GM21390 (cell line): ENCODE data around the gene TMEM179.
"Not testable (repeated sequence)": the region's sequence is repeated elsewhere in the genome, so short reads cannot be mapped to it uniquely, and the experiment has no call there.

ENCODE experiments used
- ATAC-seq: cut with Tn5 transposase; IDR thresholded peaks from one replicate; pipeline ENCODE4 v1.9.1; 2021; ENCODE audit not compliant: unreplicated experiment

Gene TMEM179

GRCh38 chr14:104604458-104605449 is at the start of gene TMEM179:
TMEM179 (minus strand) TSS chr14:104604772; CDS start chr14:104604741, 31 bp downstream.
- ATAC-seq: no peak

GRCh38 chr14:104654119-104654518 is 49.5 kb upstream of the TMEM179 start:
- no peak for ATAC-seq

- not testable (repeated sequence) for ATAC-seq
These were observed 48.8 kb upstream of the TMEM179 start for GRCh38 chr14:104653130-104653920.

- ATAC-seq: no peak
These were observed 47.8 kb upstream of the TMEM179 start for GRCh38 chr14:104652386-104652785.

- ATAC-seq: no peak
These were observed 47.3 kb upstream of the TMEM179 start for GRCh38 chr14:104651876-104652260.

- ATAC-seq: no peak
These were observed 46.7 kb upstream of the TMEM179 start for GRCh38 chr14:104650981-104651875.

GRCh38 chr14:104650057-104650980 is 45.7 kb upstream of the TMEM179 start:
- ATAC-seq: no peak

- ATAC-seq: no peak
These were observed 43.0 kb upstream of the TMEM179 start for GRCh38 chr14:104647467-104648043.

- ATAC-seq: no peak
These were observed 40.2 kb upstream of the TMEM179 start for GRCh38 chr14:104644656-104645378.

GRCh38 chr14:104644091-104644635 is 39.6 kb upstream of the TMEM179 start:
- ATAC-seq: no peak

- ATAC-seq: no peak
These were observed 38.7 kb upstream of the TMEM179 start for GRCh38 chr14:104643306-104643705.

GRCh38 chr14:104642540-104642868 is 37.9 kb upstream of the TMEM179 start:
- ATAC-seq: no peak

- ATAC-seq: no peak
These were observed 37.4 kb upstream of the TMEM179 start for GRCh38 chr14:104641753-104642539.

- ATAC-seq: no peak
These were observed 36.1 kb upstream of the TMEM179 start for GRCh38 chr14:104640681-104641080.

GRCh38 chr14:104639885-104640548 is 35.4 kb upstream of the TMEM179 start:
- ATAC-seq: no peak

GRCh38 chr14:104639471-104639870 is 34.9 kb upstream of the TMEM179 start:
- ATAC-seq: no peak

- ATAC-seq: no peak
These were observed 34.4 kb upstream of the TMEM179 start for GRCh38 chr14:104638927-104639450.
